Neuronal stem cell (in vitro differentiated cells): ENCODE measurements around the gene RPP25L.

ENCODE experiments used
- DNase-seq: peaks from one replicate; pipeline ENCODE4 v3.0.0-alpha.2; 2013; ENCODE audit warnings: low spot score
- H2AFZ ChIP-seq: one replicate; pipeline ENCODE4 v1.6.1; 2013; ENCODE audit warnings: mild to moderate bottlenecking, low read length, inconsistent platforms
- H2AK5ac ChIP-seq: 2 replicates; pipeline ENCODE4 v1.6.1; 2013; ENCODE audit warnings: low read depth, mild to moderate bottlenecking, inconsistent platforms, low read length, moderate library complexity, mixed read lengths
- H2BK120ac ChIP-seq: 2 replicates; pipeline ENCODE4 v1.6.1; 2013; ENCODE audit warnings: low read depth, mild to moderate bottlenecking, inconsistent platforms, low read length, moderate library complexity, mixed read lengths
- H2BK12ac ChIP-seq: one replicate; pipeline ENCODE4 v1.6.1; 2013; ENCODE audit warnings: low read length, inconsistent platforms
- H2BK15ac ChIP-seq: 2 replicates; pipeline ENCODE4 v1.6.1; 2013; ENCODE audit warnings: mild to moderate bottlenecking, low read length, inconsistent platforms, mixed read lengths
- H2BK5ac ChIP-seq: one replicate; pipeline ENCODE4 v1.6.1; 2013; ENCODE audit warnings: inconsistent platforms, mild to moderate bottlenecking, low read length, moderate library complexity
- H3K14ac ChIP-seq: one replicate; pipeline ENCODE4 v1.6.1; 2013; ENCODE audit warnings: low read length, inconsistent platforms
- H3K18ac ChIP-seq: 2 replicates; pipeline ENCODE4 v1.6.1; 2013; ENCODE audit warnings: low read length, inconsistent platforms
- H3K23ac ChIP-seq: 2 replicates; pipeline ENCODE4 v1.6.1; 2013; ENCODE audit warnings: low read depth, mild to moderate bottlenecking, mixed read lengths, low read length, inconsistent platforms; ENCODE audit not compliant: poor library complexity
- H3K27ac ChIP-seq: replicated peaks from 3 replicates; pipeline ENCODE4 v1.5.1; 2013; ENCODE audit warnings: low read length, inconsistent platforms
- H3K27me3 ChIP-seq, 3 experiments: 2 replicates each; pipeline ENCODE4 v1.6.1; 2013; ENCODE audit warnings: low read length in 3 of 3, mild to moderate bottlenecking in 2 of 3, inconsistent platforms in 1 of 3, low read depth in 1 of 3, mixed read lengths in 1 of 3, moderate library complexity in 1 of 3; ENCODE audit not compliant: control insufficient read depth in 3 of 3, insufficient read depth in 3 of 3
- H3K36me3 ChIP-seq, 2 donors: replicated peaks in 1 of 2; 2 replicates each; pipeline ENCODE4 v1.6.1; 2013; ENCODE audit warnings: low read length in 2 of 2; ENCODE audit not compliant: control insufficient read depth in 2 of 2, insufficient read depth in 2 of 2
- H3K4ac ChIP-seq: 2 replicates; pipeline ENCODE4 v1.6.1; 2013; ENCODE audit warnings: inconsistent platforms, mild to moderate bottlenecking, low read length, moderate library complexity
- H3K4me1 ChIP-seq, 2 donors: 1 replicate in 1 of 2; 2 replicates in 1 of 2; pipeline ENCODE4 v1.6.1; 2013; ENCODE audit warnings: low read length in 2 of 2, low read depth in 1 of 2; ENCODE audit not compliant: control insufficient read depth in 2 of 2, insufficient read depth in 1 of 2
- H3K4me2 ChIP-seq: one replicate; pipeline ENCODE4 v1.6.1; 2013; ENCODE audit warnings: mild to moderate bottlenecking, low read length, inconsistent platforms; ENCODE audit not compliant: insufficient read depth, poor library complexity, severe bottlenecking
- H3K4me3 ChIP-seq, 2 donors: 2 replicates each; pipeline ENCODE4 v1.5.1; 2013; ENCODE audit warnings: low read length in 2 of 2, mild to moderate bottlenecking in 2 of 2, inconsistent platforms in 1 of 2, moderate library complexity in 1 of 2
- H3K79me1 ChIP-seq: one replicate; pipeline ENCODE4 v1.6.1; 2013; ENCODE audit warnings: low read depth, mild to moderate bottlenecking, inconsistent platforms, low read length, moderate library complexity
- H3K9ac ChIP-seq: one replicate; pipeline ENCODE4 v1.6.1; 2013; ENCODE audit warnings: mild to moderate bottlenecking, low read depth, low read length, inconsistent platforms; ENCODE audit not compliant: poor library complexity
- H3K9me3 ChIP-seq, 2 donors: replicated peaks in 1 of 2; 2 replicates each; pipeline versions ENCODE3 to v1.6.1; 2013; ENCODE audit warnings: low read length in 2 of 2, mild to moderate bottlenecking in 2 of 2, inconsistent platforms in 1 of 2, low read depth in 1 of 2, mixed read lengths in 1 of 2, moderate library complexity in 1 of 2; ENCODE audit not compliant: control insufficient read depth in 2 of 2, insufficient read depth in 1 of 2
- H4K8ac ChIP-seq: one replicate; pipeline ENCODE4 v1.6.1; 2013; ENCODE audit warnings: low read depth, mild to moderate bottlenecking, inconsistent platforms, low read length, moderate library complexity
- H4K91ac ChIP-seq: one replicate; pipeline ENCODE4 v1.6.1; 2013; ENCODE audit warnings: low read length, low read depth, mild to moderate bottlenecking, inconsistent platforms; ENCODE audit not compliant: poor library complexity
- WGBS, 2 donors: extraction: QIAGEN DNeasy Blood & Tissue Kit; methylation state at CpG; one replicate each; pipeline ENCODE4 v1.1.7; 2013; ENCODE audit warnings: missing lambda C conversion rate in 2 of 2, mixed read lengths in 1 of 2; ENCODE audit not compliant: insufficient read length in 2 of 2, insufficient replicate concordance in 1 of 2; ENCODE audit errors: extremely low coverage in 2 of 2; 5-methylcytosine and 5-hydroxymethylcytosine counted together

The RPP25L gene

DNA sequence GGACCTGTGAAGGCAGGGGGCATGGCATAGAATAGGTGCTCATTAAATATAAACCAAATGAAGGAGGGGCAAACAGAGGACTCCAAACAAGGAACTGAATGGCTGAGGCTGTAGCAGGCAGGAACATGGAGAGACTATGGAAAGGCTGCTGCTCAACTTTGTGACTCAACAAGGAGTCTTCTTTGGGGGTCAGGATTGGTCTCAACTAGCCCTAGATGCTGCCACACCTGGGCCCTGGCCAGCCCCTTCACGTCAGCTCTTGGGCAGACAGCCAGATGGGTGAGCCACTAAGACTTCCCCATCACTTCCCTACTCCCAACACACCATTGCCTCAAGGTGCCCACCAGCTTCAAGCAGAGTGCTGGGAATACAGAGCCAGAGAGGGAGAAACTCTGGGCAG is 11.0 kb downstream of the RPP25L start:
- Histone ChIP-seq H3K18ac (peak overlapping the region; percentile 25), H3K36me3 (no peaks in the 10 kb centered on the region)

DNA sequence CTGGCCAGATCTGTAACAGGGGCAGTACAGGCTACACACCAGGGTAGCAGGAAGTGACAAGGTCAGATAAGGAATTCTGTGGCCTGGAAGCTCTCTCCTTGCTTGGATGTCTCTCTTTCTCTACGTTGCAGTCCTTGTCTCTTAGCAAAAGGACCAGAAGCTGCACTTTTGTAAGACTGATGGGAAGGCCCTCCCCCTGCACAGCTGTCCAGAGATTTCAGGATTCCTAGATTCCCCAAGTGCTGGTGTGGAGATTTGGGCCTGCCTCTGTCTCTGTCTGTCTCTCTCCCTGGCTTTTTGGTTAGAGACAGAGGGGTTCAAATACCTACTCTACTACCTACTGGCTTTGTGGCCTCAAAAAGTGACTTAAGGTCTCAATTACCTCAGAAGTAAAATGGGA is 12.4 kb downstream of the RPP25L start:
- Histone ChIP-seq H3K36me3 (no peaks in the 10 kb centered on the region), H3K27ac (no peak overlapping the region), H3K4me3 (no peak overlapping the region), H3K9ac (no peak overlapping the region), H3K14ac (no peak overlapping the region), H3K23ac (no peak overlapping the region), H3K79me1 (no peaks in the 10 kb centered on the region), H2BK5ac (no peak overlapping the region), H3K9me3 (no peaks in the 10 kb centered on the region), H3K4me1 (peaks cover 2 to 15% of the 10 kb centered on the region in 2 donors), H4K91ac (no peak overlapping the region), H3K27me3 (peaks cover 0 to 10% (median 0%) of the 10 kb centered on the region in 3 experiments), H2AFZ (no peak overlapping the region), H3K4ac (no peak overlapping the region), H2BK12ac (no peak overlapping the region), H2BK15ac (no peak overlapping the region), H2AK5ac (no peak overlapping the region), H3K4me2 (no peak overlapping the region), H2BK120ac (no peak overlapping the region), H4K8ac (no peak overlapping the region), H3K18ac (no peak overlapping the region)
- DNase-seq, result no peak
- WGBS, 2 donors, result no CpG with 5 or more reads among the region's 1 CpG

More for the DNA sequence above, 11.0 kb downstream of the RPP25L start:
- Histone ChIP-seq H2BK120ac (no peak overlapping the region), H3K9me3 (no peaks in the 10 kb centered on the region), H3K23ac (no peak overlapping the region), H4K91ac (no peak overlapping the region), H2AK5ac (no peak overlapping the region), H3K4me3 (no peak overlapping the region), H3K4me1 (peaks cover 2 to 15% of the 10 kb centered on the region in 2 donors), H3K4ac (no peak overlapping the region), H2BK15ac (no peak overlapping the region), H3K27me3 (peaks cover 0 to 11% (median 0%) of the 10 kb centered on the region in 3 experiments), H2AFZ (no peak overlapping the region), H3K79me1 (no peaks in the 10 kb centered on the region), H3K14ac (no peak overlapping the region), H2BK12ac (no peak overlapping the region), H3K9ac (no peak overlapping the region), H4K8ac (no peak overlapping the region), H2BK5ac (no peak overlapping the region), H3K4me2 (no peak overlapping the region), H3K27ac (no peak overlapping the region)
- DNase-seq, result no peak
- WGBS, 2 donors, result no CpG with 5 or more reads among the region's 1 CpG

DNA sequence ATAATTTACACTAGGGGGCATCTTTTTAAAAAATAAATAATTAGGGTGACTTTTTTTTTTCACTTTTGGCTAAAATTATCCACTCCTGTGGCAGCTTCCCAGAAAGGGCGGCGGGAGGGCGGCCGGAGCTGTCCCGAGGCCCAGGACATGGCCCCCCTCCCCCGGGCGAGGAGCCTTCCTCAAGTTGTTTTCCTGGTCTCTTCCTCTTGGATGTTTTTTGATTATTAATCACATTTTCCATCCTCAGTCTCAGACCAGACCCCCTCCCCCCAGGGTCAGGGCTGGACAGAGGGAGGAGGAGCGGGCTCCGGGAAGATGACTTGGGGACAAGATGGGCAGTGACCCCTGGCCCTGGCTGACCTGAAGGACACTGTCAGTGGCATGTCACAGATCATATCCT is 17.7 kb downstream of the RPP25L start:
- H3K23ac ChIP-seq, result no peak overlapping the region
- peaks cover 4 to 37% (median 29%) of the 10 kb centered on the region in 3 experiments for H3K27me3 ChIP-seq
- no peak overlapping the region for H2BK120ac ChIP-seq
- H2BK5ac ChIP-seq, result no peak overlapping the region
- no peak overlapping the region for H3K27ac ChIP-seq
- H3K4me1 ChIP-seq, result peaks cover 16 to 23% of the 10 kb centered on the region in 2 donors
- H3K4me3 ChIP-seq, result no peak overlapping the region
- no peak overlapping the region for H2AK5ac ChIP-seq
- DNase-seq, result no peak
- H3K9ac ChIP-seq, result no peak overlapping the region
- no peak overlapping the region for H3K4ac ChIP-seq
- H3K36me3 ChIP-seq, result no peaks in the 10 kb centered on the region
- H3K18ac ChIP-seq, result no peak overlapping the region
- H2BK12ac ChIP-seq, result no peak overlapping the region
- no peak overlapping the region for H3K4me2 ChIP-seq
- no CpG with 5 or more reads among the region's 9 CpGs for WGBS, 2 donors
- H3K9me3 ChIP-seq, result no peaks in the 10 kb centered on the region
- no peak overlapping the region for H2BK15ac ChIP-seq
- H3K79me1 ChIP-seq, result peaks cover under 1% of the 10 kb centered on the region
- no peak overlapping the region for H4K8ac ChIP-seq
- no peak overlapping the region for H2AFZ ChIP-seq
- H4K91ac ChIP-seq, result no peak overlapping the region
- no peak overlapping the region for H3K14ac ChIP-seq

DNA sequence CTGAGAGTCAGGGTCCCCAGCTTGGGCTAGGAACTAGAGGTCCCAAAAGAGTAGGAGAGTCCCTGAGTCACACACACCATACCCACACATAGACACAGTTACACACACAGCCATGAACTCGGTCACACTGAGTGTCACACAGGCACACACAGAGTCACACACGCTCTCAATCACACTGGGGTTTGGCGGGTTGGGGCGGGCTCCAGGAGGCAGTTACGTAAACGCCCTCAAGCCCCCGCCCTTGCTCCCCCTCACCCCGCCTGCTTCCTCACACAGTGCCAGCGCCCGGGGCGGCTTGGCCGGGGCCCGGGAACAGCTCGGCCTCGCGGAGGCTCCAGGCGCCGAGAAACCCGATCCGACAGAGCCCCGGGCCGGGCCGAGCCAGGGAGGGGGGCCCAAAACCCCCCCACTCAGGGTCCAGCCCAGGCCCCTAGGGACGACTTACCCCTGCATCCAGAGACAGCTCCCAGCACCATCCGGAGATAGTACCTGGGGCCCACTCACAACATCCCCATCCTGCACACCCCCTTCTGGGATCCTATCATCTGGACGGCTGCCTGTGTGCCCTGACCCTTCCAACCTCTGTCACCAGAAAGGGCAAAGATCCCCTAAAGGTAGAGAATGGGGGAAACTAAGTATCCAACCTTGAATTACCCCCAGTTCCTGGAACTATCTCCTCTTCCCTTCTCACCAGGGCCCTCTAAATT is 18.8 kb downstream of the RPP25L start:
- Histone ChIP-seq H3K18ac (peak overlapping the region; percentile 81), H4K91ac (no peak overlapping the region), H3K9ac (no peak overlapping the region), H3K14ac (no peak overlapping the region), H3K4me2 (peak overlapping the region; percentile 18), H2BK120ac (no peak overlapping the region), H3K79me1 (peaks cover 3% of the 10 kb centered on the region), H3K4me1 (peaks cover 19 to 27% of the 10 kb centered on the region in 2 donors), H2BK12ac (no peak overlapping the region), H3K4ac (no peak overlapping the region), H2BK5ac (no peak overlapping the region), H3K27me3 (peaks cover 4 to 48% (median 29%) of the 10 kb centered on the region in 3 experiments), H3K23ac (no peak overlapping the region), H3K36me3 (peaks cover 0 to under 1% of the 10 kb centered on the region in 2 donors), H3K27ac (no peak overlapping the region), H2AFZ (peak overlapping the region; percentile 78), H4K8ac (no peak overlapping the region), H2AK5ac (no peak overlapping the region), H2BK15ac (no peak overlapping the region), H3K9me3 (no peaks in the 10 kb centered on the region), H3K4me3 (no peak overlapping the region)
- no CpG with 5 or more reads among the region's 26 CpGs for WGBS, 2 donors
- DNase-seq, result no peak
